ENCODE data around the gene KCNIP3.

Gene KCNIP3

DNA sequence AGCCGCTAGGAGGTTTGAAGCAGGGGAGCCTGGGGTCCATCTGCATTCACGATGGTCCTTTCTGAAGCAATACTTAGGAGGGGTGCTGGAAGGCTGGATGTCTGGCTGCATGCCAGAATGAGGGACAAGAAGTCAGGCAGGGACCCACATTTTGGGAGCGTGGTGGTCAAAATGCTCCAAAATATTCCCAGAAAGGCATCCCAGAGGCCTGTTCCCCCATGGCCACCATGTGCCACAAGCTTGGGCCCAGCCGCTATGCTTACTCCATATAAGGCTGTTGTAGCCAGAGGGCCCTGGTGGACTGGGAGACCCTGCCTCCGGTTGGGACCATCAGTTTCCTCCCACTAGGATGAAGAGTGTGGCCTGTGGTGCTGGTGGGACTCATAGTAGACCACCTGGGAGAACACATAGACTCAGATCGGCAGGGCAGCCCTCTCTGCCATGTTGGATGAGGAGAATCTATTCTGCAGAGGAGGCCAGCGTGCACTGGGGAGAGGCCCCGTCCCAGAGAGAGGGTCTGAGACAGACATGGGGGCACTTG lies 26.5 kb upstream of the KCNIP3 start:
- H3K4me3 ChIP-seq (replicated peaks; ENCODE audit: low read depth, low read length) = no peak overlapping the region
- DNase-seq (ENCODE audit: extremely low read depth, low read depth) = no peak
- no peak for TF ChIP-seq CTCF (IDR thresholded peaks at IDR 0.05; ENCODE audit: low read depth, low read length, missing control alignments)

GRCh38 chr2:95271381-95271971 lies 25.7 kb upstream of the KCNIP3 start:
- TF ChIP-seq CTCF (IDR thresholded peaks at IDR 0.05; ENCODE audit: low read depth, low read length, missing control alignments) = no peak
- no peak for DNase-seq (ENCODE audit: extremely low read depth, low read depth)
- no peak overlapping the region for H3K4me3 ChIP-seq (replicated peaks; ENCODE audit: low read depth, low read length)

- TF ChIP-seq CTCF (IDR thresholded peaks at IDR 0.05; ENCODE audit: low read depth, low read length, missing control alignments) = no peak
- no peak overlapping the region for H3K4me3 ChIP-seq (replicated peaks; ENCODE audit: low read depth, low read length)
- DNase-seq (ENCODE audit: extremely low read depth, low read depth) = no peak
Measured at GRCh38 chr2:95272299-95272751, 24.8 kb upstream of the KCNIP3 start.

GRCh38 chr2:95272781-95273180 lies 24.4 kb upstream of the KCNIP3 start:
- TF ChIP-seq CTCF (IDR thresholded peaks at IDR 0.05; ENCODE audit: low read depth, low read length, missing control alignments) = no peak
- H3K4me3 ChIP-seq (replicated peaks; ENCODE audit: low read depth, low read length) = no peak overlapping the region
- DNase-seq (ENCODE audit: extremely low read depth, low read depth) = no peak

- no peak for TF ChIP-seq CTCF (IDR thresholded peaks at IDR 0.05; ENCODE audit: low read depth, low read length, missing control alignments)
- no peak for DNase-seq (ENCODE audit: extremely low read depth, low read depth)
- no peak overlapping the region for H3K4me3 ChIP-seq (replicated peaks; ENCODE audit: low read depth, low read length)
Measured at GRCh38 chr2:95273566-95274290, 23.4 kb upstream of the KCNIP3 start.

- no peak for TF ChIP-seq CTCF (IDR thresholded peaks at IDR 0.05; ENCODE audit: low read depth, low read length, missing control alignments)
Measured at GRCh38 chr2:95274291-95275150, 22.6 kb upstream of the KCNIP3 start, which contains the start of gene PROM2. PROM2 (plus strand) TSS chr2:95274449; CDS start chr2:95274586, 137 bp downstream.

More at GRCh38 chr2:95274291-95275150, 22.6 kb upstream of the KCNIP3 start, which contains the start of gene PROM2:
- H3K4me3 ChIP-seq (replicated peaks; ENCODE audit: low read depth, low read length) = no peak within 1 kb of the TSS
- no peak for DNase-seq (ENCODE audit: extremely low read depth, low read depth)
